Measurements from ENCODE around the gene CD48.

Gene CD48

DNA sequence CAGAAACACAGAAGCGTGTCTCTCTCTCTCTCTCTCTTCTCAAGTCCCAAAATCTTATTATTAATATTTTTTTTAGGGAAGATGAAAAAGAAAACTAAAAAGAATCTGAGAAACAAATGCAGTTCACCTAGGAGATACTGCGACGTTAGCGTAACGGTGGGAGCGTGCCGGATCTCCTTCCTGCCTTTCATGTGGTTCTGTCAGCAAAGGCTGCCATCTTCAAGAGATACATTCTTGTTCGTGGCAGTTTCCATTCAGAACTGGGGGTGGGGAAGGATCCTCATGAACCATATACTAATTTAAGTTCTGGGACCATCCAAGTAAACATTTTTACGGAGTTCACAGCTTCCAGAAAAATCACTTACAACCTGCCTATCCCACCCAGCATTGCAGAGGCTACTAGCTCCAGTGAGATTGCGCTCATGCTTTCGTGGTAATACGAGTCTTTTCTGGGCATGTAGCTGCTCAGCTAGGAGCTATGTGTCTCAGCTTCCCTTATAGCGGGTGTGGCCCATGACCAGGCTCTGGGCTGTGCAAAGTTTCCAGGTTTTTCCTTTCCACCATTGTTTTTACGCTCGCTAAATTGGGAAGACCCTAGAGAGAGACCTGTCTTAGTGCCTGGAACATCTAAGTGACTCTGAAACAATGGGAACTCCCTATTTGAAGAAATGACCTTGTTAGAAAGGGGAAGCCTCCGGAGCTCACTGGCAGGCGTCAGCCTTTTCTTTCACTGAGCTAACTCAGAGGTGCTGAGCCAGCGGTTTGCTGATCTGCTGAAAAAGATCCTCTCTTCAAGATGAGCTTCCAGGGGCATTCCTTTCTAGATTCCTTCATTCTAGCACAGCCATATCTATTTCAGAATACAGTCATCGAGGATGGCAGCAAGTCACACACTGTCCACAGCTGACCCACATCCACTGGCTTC, 82.1 kb downstream of the CD48 start:
- no peak for DNase-seq

DNA sequence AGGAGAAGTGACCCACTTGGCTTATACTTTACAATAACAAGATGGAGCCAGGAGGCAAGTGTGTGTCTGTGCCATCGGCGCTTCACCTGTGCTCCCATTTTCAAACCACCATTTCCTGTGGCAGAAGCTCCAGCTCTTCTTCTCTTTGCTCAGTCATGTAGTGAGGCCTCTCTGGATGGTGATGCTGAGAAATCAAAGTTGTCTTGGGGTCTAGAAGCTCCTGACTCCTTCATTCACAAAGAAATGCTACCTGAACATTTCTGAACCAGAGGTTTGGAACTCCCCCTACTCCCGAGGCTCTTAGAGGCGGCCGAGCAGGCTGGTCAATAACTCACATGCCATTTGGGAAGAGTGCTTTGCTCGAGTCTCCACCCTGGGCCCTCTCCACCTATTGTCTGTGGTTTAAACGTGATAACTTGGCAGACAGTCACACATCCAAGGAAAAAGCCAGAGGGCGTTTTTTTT, 82.8 kb downstream of the CD48 start:
- no peak for DNase-seq
